ENCODE data around the gene ZNF579.
A peak's percentile ranks its signal among the peaks of the same experiment; 100 is the strongest.

The ZNF579 gene

GRCh38 chr19:55611983-55612645, 31.5 kb upstream of the ZNF579 start:
- DNase-seq, result no peak

GRCh38 chr19:55611300-55611982, 30.8 kb upstream of the ZNF579 start:
- no peak for DNase-seq

- no peak for DNase-seq
Measured at GRCh38 chr19:55609326-55609725, 28.7 kb upstream of the ZNF579 start.

- no peak for DNase-seq
Measured at GRCh38 chr19:55606817-55607216, 26.2 kb upstream of the ZNF579 start.

GRCh38 chr19:55606471-55606787, 25.8 kb upstream of the ZNF579 start:
- DNase-seq, result no peak

- peak; percentile 59 for DNase-seq
Measured at GRCh38 chr19:55605637-55606470, 25.2 kb upstream of the ZNF579 start, which contains the start of gene ZNF865. ZNF865 (plus strand) TSS chr19:55605647; CDS start chr19:55613619, 7,972 bp downstream.

- DNase-seq, result peak; percentile 97
Measured at GRCh38 chr19:55605207-55605636, 24.6 kb upstream of the ZNF579 start.

GRCh38 chr19:55603581-55604292, 23.1 kb upstream of the ZNF579 start:
- DNase-seq, result no peak

GRCh38 chr19:55603115-55603514, 22.5 kb upstream of the ZNF579 start:
- no peak for DNase-seq

- no peak for DNase-seq
Measured at GRCh38 chr19:55602104-55603001, 21.7 kb upstream of the ZNF579 start.

GRCh38 chr19:55601084-55601483, 20.4 kb upstream of the ZNF579 start:
- DNase-seq, result no peak

GRCh38 chr19:55600662-55601028, 20.0 kb upstream of the ZNF579 start:
- no peak for DNase-seq

- peak; percentile 77 for DNase-seq
Measured at GRCh38 chr19:55599842-55600661, 19.4 kb upstream of the ZNF579 start, which contains the start of gene ZNF524. ZNF524 (plus strand) TSS chr19:55600288; CDS start chr19:55602113, 1,825 bp downstream.

GRCh38 chr19:55599468-55599841, 18.8 kb upstream of the ZNF579 start, which contains the start of gene FIZ1:
FIZ1 (minus strand) TSS chr19:55599517; CDS start chr19:55597865, 1,652 bp downstream.
- peak; percentile 92 for DNase-seq

- peak; percentile 82 for DNase-seq
Measured at GRCh38 chr19:55598719-55599467, 18.2 kb upstream of the ZNF579 start.

GRCh38 chr19:55598034-55598433, 17.4 kb upstream of the ZNF579 start:
- DNase-seq, result no peak

GRCh38 chr19:55597501-55597921, 16.9 kb upstream of the ZNF579 start:
- no peak for DNase-seq

- DNase-seq, result no peak
Measured at GRCh38 chr19:55596304-55596703, 15.7 kb upstream of the ZNF579 start.

GRCh38 chr19:55594996-55595545, 14.4 kb upstream of the ZNF579 start:
- no peak for DNase-seq
